Effector CD8-positive, alpha-beta T cell (primary cell): Measurements from ENCODE around the gene GREB1L.
"Not testable (repeated sequence)": the region's sequence is repeated elsewhere in the genome, so short reads cannot be mapped to it uniquely, and the experiment has no call there.

ENCODE experiments used
- DNase-seq: peaks from one replicate; lab custom pipeline; 2025; lab: John Stamatoyannopoulos, UW

Gene GREB1L

GRCh38 chr18:21264651-21265050 lies 22.6 kb downstream of the GREB1L start:
- no peak for DNase-seq

- DNase-seq: no peak
Measured at GRCh38 chr18:21265971-21266673, 24.1 kb downstream of the GREB1L start.

GRCh38 chr18:21267400-21267799 lies 25.4 kb downstream of the GREB1L start:
- DNase-seq: no peak

- no peak for DNase-seq
Measured at GRCh38 chr18:21269349-21269748, 27.3 kb downstream of the GREB1L start.

- DNase-seq: no peak
Measured at GRCh38 chr18:21270453-21270852, 28.4 kb downstream of the GREB1L start.

GRCh38 chr18:21272016-21272579 lies 30.1 kb downstream of the GREB1L start:
- DNase-seq: no peak

- DNase-seq: no peak
Measured at GRCh38 chr18:21273568-21273967, 31.5 kb downstream of the GREB1L start.

GRCh38 chr18:21275645-21276044 lies 33.6 kb downstream of the GREB1L start:
- DNase-seq: no peak

- DNase-seq: no peak
Measured at GRCh38 chr18:21277578-21277977, 35.5 kb downstream of the GREB1L start.

- DNase-seq: not testable (repeated sequence)
Measured at GRCh38 chr18:21278218-21278617, 36.2 kb downstream of the GREB1L start.

- DNase-seq: no peak
Measured at GRCh38 chr18:21281603-21282002, 39.6 kb downstream of the GREB1L start.

GRCh38 chr18:21284540-21284939 lies 42.5 kb downstream of the GREB1L start:
- no peak for DNase-seq

GRCh38 chr18:21289827-21290226 lies 47.8 kb downstream of the GREB1L start:
- no peak for DNase-seq

GRCh38 chr18:21291106-21291505 lies 49.1 kb downstream of the GREB1L start:
- DNase-seq: no peak

GRCh38 chr18:21293479-21293878 lies 51.4 kb downstream of the GREB1L start:
- DNase-seq: no peak

- DNase-seq: no peak
Measured at GRCh38 chr18:21295101-21295500, 53.1 kb downstream of the GREB1L start.

GRCh38 chr18:21296045-21296444 lies 54.0 kb downstream of the GREB1L start:
- no peak for DNase-seq

- no peak for DNase-seq
Measured at GRCh38 chr18:21298351-21298750, 56.3 kb downstream of the GREB1L start.

GRCh38 chr18:21300035-21300907 lies 58.2 kb downstream of the GREB1L start:
- DNase-seq: no peak

GRCh38 chr18:21300908-21301200 lies 58.8 kb downstream of the GREB1L start:
- DNase-seq: no peak

- DNase-seq: no peak
Measured at GRCh38 chr18:21303445-21303844, 61.4 kb downstream of the GREB1L start.

GRCh38 chr18:21303895-21304294 lies 61.9 kb downstream of the GREB1L start:
- no peak for DNase-seq

GRCh38 chr18:21305621-21306020 lies 63.6 kb downstream of the GREB1L start:
- DNase-seq: no peak
